HG03159 (cell line): ENCODE results near the gene ASIC1.

Experiments
- ATAC-seq: cut with Tn5 transposase; IDR thresholded peaks from one replicate; pipeline ENCODE4 v1.9.1; 2021; ENCODE audit warnings: mild to moderate bottlenecking, moderate library complexity; ENCODE audit not compliant: unreplicated experiment

Gene ASIC1

DNA sequence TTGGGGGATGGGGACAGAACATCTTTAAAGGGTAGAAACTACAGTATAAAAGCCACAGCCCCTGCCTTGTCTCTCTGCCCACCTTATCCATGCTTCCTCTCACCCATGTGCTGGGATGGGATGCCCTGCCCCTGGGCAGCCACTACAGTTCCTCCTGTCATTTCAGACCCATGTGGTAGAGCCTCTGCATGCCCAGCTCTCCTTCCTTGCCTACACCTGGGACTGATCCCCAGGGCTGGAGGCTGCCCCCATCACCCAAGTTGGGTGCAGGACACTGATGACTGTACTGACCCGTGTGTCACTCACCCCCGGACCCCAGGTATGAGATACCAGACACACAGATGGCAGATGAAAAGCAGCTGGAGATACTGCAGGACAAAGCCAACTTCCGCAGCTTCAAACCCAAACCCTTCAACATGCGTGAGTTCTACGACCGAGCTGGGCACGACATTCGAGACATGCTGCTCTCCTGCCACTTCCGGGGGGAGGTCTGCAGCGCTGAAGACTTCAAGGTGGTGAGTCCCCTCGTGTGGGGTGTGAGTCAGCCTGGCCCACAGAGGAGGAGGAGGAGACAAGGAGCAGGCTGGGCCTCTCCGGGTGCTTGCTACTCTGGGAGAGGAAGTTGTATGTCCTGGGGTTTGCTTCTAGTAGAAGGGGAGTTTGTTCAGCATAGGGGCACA lies 2.2 kb downstream of the ASIC1 start:
- no peak for ATAC-seq

DNA sequence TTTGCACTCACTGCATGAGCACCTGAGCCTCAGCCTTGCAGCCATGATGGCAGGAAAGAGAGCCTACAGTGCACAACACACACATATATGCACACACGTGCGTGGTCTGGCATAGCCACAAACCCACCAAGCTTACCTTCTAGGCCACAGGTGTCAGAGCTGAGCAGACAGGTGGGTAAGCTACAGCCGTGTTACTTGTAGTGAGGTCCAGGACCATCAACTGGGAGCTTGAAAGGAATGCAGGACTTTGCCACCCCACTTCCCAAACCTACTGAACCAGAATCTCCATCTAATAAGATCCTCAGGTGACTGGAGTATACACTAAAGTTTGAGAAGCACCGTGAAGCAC lies 2.7 kb downstream of the ASIC1 start:
- no peak for ATAC-seq

DNA sequence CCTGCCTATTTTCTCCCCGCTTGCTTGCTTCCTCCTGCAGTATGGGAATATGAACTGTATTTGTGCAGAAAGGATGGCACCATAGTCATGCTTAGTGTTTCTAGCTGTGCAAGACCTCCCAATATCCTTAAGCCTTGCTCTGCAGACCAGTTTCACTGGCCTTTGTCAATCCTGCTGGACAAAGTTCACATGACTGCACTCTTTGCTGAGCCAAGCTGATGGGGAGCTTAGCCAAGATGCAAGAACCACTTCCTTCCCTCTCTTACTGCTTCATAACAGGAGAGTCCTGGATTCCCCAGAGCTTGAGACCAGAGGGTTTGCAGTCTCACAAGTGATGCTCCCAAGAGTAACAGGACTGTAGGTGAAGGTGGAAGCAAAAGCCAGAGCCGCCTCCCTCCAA lies 3.8 kb downstream of the ASIC1 start:
- no peak for ATAC-seq

DNA sequence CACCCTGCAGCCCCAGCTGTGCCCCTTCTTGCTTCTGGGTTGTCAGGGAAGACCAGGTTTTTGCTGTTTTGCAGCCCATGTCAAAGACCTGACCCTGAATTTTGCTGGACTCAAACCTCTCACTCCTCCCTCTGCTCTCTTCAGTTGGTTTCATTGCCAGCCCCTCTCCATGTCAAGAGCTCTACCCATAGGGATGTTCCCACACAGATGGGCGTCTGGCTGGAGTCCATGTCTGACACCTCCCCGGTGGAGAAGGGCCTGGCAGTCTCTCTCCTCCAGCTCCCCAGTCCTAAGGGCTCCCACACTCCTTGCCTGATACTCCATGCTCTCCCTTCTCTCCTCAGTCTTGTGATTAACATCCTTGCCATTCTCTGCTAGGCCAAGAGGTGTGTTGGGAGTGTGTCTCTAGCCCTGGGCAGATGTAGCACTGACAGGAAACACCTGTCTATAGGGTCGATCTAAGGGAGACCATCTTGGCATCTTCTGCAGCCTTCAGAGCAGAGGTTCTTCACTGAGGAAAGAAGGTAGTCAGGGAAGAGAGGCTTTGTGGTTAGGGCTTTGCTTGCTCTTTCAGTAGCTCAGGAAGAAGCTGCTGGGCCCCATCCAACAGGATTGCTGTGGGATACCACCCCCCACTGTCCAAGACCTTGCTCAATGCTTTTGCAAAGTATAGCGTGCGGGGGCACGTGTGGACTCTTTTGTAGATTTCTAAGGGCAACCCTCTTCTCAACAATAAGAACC lies 4.7 kb downstream of the ASIC1 start:
- ATAC-seq, result no peak

DNA sequence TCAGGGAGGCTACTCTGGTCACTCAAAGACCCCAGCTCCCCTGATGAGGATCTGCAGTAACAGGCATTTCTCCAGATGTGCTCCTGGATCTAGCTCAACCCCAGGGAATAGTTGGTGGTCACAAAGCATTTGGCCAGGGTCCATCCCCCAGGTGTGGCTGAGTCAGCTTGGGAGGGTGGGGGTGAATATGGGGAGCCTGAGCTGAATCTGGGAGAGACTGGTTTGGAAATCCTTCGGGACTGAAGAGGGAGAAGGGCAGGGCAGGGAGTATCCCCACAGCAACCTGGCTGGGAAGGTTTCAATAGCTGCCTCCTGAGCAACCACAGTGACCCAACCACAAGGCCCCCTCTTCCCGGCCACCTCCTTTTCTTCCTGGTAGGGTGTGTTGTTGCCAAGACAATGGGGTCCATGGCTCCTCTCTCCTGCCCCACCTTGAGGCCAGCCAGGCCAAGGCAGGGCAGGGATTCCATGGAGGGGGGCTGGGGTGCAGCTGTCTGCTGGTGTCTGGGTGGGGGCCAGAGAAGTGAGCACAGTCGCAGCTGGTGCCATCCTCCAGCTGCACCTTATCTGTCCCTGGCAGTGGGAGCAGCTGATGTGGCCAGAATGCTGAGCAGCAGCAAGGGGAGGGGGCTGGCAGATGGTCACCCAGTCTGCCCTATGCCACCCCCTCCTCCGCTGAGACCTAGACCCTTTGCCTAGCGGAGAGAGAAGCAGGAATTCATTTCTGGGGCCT lies 5.5 kb downstream of the ASIC1 start:
- ATAC-seq, result no peak

DNA sequence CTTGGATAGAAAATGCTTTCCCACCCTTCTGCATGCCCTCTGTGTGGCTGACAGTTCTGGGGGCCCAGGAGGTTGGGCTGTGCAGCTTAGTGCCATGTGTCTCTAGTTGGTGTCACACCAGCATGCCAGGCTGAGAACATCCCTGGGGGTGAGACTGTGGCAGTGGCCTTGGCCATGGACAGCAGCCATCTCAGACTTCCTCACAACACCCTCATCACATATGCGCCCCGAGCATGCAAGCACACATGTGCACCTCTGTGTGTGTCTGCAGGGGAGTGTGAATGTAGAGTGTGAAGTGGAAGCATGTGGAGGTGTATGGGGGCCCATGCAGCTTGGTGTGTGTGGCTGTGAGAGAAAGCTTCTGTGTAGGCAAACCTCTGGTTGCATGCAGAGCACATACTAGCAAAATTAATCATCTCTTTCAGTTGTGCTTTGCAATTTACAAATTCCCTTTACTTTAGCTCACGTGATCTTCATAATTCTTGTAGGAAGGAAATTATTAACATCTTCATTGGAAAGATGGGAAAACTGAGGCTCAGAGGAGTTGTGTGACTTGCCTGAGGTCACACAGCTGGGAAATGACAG lies 8.4 kb downstream of the ASIC1 start:
- no peak for ATAC-seq

DNA sequence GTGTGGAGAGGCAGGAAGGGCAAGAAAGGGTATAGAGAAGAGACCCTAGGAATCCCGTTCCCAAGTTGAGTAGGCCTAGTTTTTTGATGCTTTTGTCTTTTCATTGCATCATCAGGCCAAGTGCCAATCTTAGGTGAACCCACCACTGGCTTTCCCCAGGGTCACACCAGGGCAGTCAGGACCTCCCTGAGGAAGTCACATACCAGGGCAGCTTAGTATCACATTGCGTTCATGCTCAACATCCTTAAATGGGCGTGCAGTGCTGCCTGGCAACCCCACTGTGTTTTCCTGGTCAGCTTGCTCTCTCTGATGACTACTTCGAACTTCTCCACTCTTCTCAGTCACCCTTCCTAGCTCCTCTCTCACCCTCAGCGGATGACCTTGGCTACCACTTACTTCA lies 9.0 kb downstream of the ASIC1 start:
- ATAC-seq, result no peak

DNA sequence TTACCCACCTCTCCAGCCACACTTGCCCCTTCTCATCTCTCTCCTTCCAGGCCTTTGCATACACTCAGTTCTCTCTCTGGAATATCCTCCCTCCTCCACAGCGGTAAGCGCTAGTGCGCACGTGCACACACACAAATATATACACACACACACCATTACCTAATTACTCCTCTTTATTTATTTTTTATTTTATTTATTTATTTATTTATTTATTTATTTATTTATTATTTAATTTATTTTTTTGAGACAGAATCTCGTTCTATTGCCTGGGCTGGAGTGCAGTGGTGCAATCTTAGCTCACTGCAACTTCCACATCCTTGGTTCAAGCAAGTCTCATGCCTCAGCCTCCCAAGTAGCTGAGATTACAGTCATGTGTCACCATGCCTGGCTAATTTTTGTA lies 11.7 kb downstream of the ASIC1 start:
- no peak for ATAC-seq

DNA sequence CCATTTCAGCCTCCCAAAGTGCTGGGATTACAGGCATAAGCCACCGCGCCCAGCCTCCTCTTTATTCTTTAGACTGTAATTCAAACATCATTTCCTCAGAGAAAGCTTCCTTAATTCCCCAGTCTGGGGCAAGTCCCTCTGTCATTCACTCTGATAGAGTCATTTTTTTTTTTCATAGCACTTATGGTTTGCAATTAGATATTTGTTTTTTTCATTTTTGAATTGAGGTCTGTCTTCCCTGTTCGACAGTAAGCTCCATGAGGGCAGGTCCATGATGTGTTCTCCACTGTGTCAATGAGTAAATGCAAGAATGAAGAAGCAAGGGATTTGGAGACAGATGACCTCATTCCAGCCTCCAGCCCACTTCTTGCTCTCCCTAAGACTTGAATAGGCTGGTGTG lies 12.1 kb downstream of the ASIC1 start:
- ATAC-seq, result no peak

DNA sequence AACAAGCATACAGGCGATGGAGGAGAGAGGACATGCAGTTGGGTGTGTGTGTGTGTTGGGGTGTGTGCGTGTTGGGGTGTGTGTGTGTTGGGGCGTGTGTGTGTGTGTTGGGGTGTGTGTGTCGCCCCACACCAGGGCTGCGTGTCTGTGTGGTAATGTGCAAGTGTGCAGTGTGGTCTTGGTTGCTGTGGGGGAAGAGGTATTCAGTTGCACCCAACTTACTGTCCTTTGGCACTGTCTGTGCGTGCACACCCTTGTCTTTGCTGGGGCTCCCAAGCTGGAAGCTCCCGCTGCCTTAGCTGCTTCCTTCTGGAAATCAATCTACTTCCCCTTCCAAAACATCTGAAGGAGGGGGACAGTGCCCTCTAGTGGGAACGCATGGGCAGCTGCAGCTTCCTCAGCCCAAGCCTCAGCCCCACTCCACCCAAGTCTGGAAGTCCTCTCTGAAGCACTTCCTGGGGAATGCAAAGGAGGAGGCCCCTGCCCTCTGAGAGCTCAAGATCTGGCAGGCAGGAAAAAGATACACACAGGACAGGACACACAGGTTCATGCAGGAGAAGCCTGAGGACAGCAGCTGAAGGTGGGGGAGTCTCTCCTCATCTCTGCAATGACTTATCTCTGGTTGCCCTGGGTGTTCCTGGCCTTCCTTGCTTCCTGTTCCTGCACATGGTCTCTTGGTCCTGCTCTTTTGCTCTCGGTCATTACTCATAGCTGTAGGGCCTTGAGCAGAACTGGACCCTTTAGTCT lies 13.1 kb downstream of the ASIC1 start:
- ATAC-seq, result no peak

DNA sequence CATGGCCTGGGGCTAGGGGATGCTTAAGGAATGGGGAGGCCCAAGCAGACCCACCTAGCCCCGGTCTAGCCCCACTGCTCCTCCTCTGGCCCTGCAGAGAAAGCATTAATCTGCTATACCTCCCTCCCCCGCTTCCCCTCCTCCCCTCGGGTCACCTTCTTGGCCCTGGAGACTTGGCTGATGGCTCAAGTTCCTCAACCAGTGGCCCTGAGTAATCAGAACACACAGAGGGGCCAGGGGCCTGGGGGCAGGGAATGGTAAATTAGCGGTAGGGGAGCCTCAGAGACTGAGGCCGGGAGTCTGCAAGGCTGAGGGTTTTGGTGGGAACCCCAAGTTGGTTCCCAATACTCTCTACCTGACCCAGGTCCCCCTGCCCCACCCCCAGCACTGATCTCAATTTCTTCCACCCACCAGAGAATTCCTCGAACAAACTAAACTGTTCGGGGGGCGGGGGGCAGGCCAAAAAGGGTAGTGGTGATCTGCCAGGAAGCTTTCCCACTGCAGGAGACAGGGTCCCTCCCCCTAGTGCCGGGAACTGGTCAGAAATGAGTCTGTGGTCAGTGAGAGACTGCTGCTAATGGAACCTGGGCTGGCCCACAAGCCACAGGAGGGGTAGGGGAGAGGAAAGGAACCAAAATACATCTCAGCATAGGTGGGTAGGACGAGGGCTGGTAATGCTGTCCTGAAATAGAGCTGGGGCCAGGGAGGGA lies 15.0 kb downstream of the ASIC1 start:
- ATAC-seq, result no peak

DNA sequence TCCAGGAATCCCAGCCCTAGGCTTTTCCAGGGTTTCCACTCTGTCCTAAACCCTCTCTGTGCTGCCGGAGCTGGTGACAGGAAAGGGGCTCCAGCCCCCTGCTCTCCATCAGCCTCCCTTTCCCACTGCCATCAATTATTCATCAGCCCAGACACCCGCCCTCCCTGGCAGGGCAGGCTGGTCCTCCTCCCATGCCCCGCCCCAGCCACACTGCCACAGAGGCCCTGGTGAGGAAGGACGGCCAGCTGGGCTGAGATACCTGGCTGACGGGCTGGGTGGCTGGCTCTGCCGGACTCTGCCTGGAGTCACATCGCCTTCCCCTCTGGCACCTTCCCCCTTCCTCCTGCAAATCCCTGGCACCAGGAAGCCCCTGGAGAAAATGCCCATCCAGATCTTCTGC lies 15.8 kb downstream of the ASIC1 start:
- ATAC-seq, result no peak

DNA sequence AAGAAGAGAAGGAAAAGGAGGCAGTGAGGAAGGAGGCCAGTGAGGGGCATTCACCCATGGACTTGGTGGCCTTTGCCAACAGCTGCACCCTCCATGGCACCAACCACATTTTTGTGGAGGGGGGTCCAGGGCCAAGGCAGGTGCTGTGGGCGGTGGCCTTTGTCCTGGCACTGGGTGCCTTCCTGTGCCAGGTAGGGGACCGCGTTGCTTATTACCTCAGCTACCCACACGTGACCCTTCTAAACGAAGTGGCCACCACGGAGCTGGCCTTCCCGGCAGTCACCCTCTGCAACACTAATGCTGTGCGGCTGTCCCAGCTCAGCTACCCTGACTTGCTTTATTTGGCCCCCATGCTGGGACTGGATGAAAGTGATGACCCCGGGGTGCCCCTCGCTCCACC lies 16.3 kb downstream of the ASIC1 start:
- ATAC-seq, result no peak

DNA sequence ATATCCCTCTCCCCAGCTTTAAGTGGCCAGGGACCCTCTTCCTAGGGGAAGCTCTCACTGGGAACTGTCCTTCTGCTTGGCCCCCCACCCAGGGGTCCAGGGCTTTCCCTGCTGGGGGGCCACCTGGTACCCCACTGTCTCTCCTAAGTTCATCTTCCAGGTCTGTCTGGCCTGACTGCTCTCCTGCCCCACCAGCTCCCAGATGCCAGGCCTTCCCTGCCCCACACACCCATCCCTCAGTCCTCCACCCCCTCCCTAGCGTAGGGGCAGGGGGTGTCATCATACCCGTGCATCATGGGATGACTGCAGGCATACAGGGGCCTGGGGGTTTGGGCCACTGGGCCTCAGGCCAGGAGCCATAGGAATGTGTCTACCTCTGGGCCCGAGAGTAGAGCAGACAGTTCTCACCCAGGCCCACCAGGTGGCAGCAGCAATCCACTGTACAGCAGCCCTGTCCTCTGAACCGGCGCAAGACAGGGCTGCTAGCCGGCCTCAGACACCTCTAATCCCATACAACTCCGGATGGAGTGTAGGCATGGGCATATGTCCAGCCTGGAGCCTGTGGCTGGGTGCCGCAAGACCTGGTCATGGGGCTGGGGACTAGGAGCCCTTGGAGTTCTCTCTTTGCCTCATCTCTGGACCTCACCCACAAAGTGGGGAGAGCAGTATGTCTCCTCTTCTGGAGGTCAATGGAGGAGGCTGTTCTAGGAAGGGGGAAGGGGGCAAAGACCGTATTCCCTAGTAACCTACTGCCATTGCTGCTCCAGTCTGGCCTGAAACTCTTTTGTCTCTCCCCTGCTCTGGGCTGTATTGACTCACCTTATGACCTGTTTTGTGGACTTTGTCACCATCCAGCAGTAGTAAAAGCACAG lies 17.8 kb downstream of the ASIC1 start:
- peak; percentile 81 for ATAC-seq

DNA sequence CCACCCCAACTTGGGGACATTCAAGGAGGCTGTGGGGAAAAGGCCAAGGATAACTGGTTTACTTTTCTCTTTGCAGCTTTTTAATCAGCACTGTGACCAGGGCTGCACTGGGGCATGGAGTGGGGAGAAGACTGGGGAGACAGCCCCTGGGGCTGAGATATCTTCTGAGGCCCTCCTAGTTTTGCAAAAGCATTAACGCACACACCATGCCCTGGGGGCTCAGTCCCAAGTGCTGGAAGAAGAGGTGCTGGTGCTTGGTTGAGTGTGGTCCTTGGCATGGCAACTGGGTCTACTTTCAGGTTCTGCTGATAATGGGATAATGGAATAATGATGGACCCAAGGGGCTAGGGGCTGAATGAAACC lies 18.4 kb downstream of the ASIC1 start:
- ATAC-seq, result no peak

DNA sequence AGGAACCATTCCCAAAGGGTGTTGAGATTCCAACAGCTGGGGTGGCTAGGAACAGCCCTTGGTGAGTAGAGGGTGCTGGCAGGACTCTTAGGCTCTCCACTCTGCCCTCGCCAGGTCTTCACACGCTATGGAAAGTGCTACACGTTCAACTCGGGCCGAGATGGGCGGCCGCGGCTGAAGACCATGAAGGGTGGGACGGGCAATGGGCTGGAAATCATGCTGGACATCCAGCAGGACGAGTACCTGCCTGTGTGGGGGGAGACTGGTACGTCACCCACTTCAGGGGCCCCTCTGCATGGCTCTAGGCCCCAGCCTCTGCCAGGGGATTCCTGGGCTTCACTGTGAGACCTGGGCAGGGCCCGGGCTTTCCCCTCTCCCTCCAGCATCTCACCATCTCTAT lies 19.7 kb downstream of the ASIC1 start:
- ATAC-seq, result no peak

DNA sequence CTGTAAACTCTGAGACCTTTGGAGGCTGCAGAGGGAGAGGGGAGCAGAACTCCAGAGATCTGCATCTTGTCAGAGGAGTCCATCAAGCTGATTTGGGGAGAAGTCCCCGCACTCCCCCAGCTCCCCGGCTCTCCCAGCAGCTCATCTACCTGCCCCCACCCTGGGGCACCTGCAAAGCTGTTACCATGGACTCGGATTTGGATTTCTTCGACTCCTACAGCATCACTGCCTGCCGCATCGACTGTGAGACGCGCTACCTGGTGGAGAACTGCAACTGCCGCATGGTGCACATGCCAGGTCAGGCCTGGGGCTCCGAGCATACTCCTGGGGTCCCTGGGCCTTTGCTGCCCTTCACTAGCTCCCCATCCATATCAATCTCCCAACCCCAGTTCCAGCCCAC lies 20.9 kb downstream of the ASIC1 start:
- ATAC-seq, result no peak

DNA sequence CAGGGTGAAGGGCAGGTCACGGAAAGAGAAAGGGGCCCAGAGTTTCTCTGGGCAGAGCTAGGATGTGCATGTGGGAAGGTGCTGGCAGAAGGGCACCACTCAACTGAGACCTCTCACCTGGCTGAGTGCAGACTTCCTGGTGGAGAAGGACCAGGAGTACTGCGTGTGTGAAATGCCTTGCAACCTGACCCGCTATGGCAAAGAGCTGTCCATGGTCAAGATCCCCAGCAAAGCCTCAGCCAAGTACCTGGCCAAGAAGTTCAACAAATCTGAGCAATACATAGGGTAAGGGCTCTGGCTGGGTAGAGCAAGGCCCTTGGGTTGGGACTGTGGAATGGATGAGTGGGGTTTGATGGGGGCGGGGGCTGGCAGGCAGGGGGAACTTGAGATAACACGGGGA lies 22.4 kb downstream of the ASIC1 start:
- no peak for ATAC-seq

DNA sequence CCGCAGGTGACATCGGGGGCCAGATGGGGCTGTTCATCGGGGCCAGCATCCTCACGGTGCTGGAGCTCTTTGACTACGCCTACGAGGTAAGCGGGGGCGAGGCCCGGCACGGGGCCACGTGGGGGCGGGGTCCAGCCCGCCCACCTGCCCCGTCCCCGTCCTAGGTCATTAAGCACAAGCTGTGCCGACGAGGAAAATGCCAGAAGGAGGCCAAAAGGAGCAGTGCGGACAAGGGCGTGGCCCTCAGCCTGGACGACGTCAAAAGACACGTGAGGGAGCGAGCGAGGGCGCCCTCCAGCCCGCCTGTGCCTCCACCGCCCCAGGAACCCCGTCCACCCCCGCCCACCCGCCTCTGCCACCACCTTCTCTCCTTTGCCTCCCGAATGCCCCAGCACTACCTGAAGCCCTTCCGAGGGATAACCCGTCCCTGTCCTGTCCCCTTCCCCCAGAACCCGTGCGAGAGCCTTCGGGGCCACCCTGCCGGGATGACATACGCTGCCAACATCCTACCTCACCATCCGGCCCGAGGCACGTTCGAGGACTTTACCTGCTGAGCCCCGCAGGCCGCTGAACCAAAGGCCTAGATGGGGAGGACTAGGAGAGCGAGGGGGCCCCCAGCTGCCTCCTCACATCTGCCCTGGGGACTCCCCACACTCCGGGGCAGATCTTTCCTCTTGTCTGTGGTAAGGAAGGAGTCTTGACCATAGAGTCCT lies 23.9 kb downstream of the ASIC1 start:
- no peak for ATAC-seq
